Spleen (tissue), 7 donors: ENCODE data around the gene CYP27C1.

Experiments used
- POLR2A ChIP-seq, 3 donors: fragments of 450-650 bp; IDR thresholded peaks; one replicate each; pipeline ENCODE4 v1.5.1; 2017; ENCODE audit warnings: antibody characterized with exemption in 3 of 3, mild to moderate bottlenecking in 1 of 3
- TF ChIP-seq, protein P1 (sequence below), 11 experiments: fragments of 200-600 bp in 7 of 11; fragments of 450-650 bp in 4 of 11; sonication (generic) in 4 of 11; IDR thresholded peaks in 8 of 11; conservative IDR thresholded peaks in 3 of 11; 1 replicate in 7 of 11; 2 replicates in 4 of 11; pipeline versions ENCODE4 v1.4.0 to v1.8.0; 2016 to 2021; ENCODE audit warnings: antibody characterized with exemption in 11 of 11, inconsistent platforms in 4 of 11, mild to moderate bottlenecking in 1 of 11
- donor health status: DM: no; HTN: no; CAD: no; lungs with moderate emphysema.
- donor health status: DM: no; HTN: no; CAD: no.
- donor health status: DM: no; HTN: no; CAD: no.

DNA sequence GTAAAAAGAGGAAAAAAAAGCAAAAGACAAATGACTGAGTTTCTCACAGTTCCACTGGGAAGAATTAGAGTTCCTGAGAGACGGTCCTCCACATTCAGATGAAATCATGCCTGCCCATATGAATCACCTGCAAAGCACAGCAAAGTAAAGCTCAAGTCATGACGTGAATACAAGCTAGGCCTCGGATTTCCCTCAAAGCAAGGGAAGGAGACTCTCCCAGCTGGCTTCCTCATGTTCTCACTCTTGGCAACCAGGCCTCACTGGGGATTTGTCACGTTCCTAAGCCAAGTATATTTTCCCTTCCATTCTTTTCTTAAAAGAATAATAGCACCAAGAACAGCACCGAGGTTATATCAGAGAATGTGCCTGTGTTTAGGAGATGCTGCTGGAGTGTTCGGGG lies 47.0 kb downstream of the CYP27C1 start:
- TF ChIP-seq, protein P1, sequence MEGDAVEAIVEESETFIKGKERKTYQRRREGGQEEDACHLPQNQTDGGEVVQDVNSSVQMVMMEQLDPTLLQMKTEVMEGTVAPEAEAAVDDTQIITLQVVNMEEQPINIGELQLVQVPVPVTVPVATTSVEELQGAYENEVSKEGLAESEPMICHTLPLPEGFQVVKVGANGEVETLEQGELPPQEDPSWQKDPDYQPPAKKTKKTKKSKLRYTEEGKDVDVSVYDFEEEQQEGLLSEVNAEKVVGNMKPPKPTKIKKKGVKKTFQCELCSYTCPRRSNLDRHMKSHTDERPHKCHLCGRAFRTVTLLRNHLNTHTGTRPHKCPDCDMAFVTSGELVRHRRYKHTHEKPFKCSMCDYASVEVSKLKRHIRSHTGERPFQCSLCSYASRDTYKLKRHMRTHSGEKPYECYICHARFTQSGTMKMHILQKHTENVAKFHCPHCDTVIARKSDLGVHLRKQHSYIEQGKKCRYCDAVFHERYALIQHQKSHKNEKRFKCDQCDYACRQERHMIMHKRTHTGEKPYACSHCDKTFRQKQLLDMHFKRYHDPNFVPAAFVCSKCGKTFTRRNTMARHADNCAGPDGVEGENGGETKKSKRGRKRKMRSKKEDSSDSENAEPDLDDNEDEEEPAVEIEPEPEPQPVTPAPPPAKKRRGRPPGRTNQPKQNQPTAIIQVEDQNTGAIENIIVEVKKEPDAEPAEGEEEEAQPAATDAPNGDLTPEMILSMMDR (IDR thresholded peaks at IDR 0.05 in 8 of 11, conservative IDR thresholded peaks at IDR 0.05 in 3 of 11): no peak
- no peak for TF ChIP-seq POLR2A (IDR thresholded peaks at IDR 0.05)
